Muscle layer of colon (tissue), 2 donors: ENCODE results near the gene GP2.

Source experiments
- H3K27ac ChIP-seq: one replicate; pipeline ENCODE4 v1.7.0; 2013; ENCODE audit warnings: low read depth, mild to moderate bottlenecking, low read length, moderate library complexity
- H3K27me3 ChIP-seq, 2 donors: one replicate each; pipeline ENCODE4 v1.7.0; 2013; ENCODE audit warnings: low read length in 2 of 2, mild to moderate bottlenecking in 2 of 2; ENCODE audit not compliant: insufficient read depth in 2 of 2, control insufficient read depth in 1 of 2
- H3K36me3 ChIP-seq: one replicate; pipeline ENCODE4 v1.7.0; 2013; ENCODE audit warnings: mild to moderate bottlenecking, low read length; ENCODE audit not compliant: insufficient read depth
- H3K4me1 ChIP-seq: one replicate; pipeline ENCODE4 v1.7.0; 2013; ENCODE audit warnings: mild to moderate bottlenecking, low read length; ENCODE audit not compliant: insufficient read depth
- H3K4me3 ChIP-seq, 2 donors: one replicate each; pipeline ENCODE4 v1.7.0; 2013; ENCODE audit warnings: low read length in 2 of 2, low read depth in 1 of 2, mild to moderate bottlenecking in 1 of 2, moderate library complexity in 1 of 2
- H3K9ac ChIP-seq: one replicate; pipeline ENCODE4 v1.7.0; 2013; ENCODE audit warnings: low read length
- H3K9me3 ChIP-seq: one replicate; pipeline ENCODE4 v1.7.0; 2013; ENCODE audit warnings: mild to moderate bottlenecking, low read length
- donor health status: abdominal sarcoma.
- donor health status: Adenocarcinoma of cecum.

The GP2 gene

DNA sequence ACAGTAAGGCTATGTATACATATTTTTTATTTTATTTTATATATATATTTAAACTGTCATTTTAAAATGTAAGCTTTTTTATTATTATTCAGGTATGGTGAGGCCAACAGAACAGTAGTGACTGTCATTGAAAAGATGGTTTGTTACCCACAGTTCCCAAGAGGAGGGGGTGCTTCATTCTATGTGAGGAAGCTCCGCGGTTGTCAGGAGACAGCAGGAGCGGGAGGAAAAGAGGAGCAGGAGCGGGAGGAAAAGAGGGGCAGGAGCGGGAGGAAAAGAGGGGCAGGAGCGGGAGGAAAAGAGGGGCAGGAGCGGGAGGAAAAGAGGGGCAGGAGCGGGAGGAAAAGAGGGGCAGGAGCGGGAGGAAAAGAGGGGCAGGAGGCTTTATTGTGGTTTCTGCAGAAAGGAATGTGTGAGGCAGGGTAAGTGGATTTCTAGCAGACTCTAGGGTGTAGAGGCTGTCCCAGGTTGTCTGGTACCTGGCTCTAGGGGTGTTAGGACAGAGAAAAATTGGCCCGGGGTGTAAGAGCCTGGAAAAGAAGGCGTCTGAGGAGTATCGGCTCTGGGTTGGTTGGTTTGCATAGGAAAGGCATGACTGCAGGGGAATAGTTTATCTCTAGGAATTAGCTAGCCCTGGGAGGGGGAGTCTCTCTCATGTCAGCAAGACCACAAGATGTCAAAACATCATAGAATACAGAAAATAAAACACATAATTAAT, 64.0 kb downstream of the GP2 start:
- Histone ChIP-seq H3K9me3 (no peaks in the 10 kb centered on the region), H3K27me3 (no peaks in the 10 kb centered on the region), H3K36me3 (no peaks in the 10 kb centered on the region), H3K27ac (no peak overlapping the region), H3K9ac (no peak overlapping the region), H3K4me3 (no peak overlapping the region), H3K4me1 (no peaks in the 10 kb centered on the region)

DNA sequence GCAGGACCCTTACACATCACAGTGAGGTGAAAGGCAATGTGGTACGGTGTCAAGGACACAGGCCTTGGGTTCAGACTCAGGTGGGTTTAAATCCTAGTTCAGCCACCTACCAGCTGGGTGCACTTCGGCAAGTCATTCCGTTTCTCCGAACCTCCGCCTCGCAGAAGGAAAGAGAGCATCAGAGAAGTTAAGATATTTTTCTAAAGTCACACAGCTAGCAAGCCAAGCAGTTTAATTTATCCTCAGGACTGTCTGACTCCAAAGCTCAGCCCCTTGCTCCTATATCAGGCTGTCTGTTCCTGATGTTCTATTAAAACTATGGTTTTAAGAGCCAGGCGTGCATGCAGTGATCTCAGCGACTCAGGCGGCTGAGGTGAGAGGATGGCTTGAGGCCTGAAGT, 65.1 kb downstream of the GP2 start:
- Histone ChIP-seq H3K4me3 (no peak overlapping the region), H3K36me3 (no peaks in the 10 kb centered on the region), H3K9ac (no peak overlapping the region), H3K27me3 (no peaks in the 10 kb centered on the region), H3K9me3 (no peaks in the 10 kb centered on the region), H3K27ac (no peak overlapping the region), H3K4me1 (no peaks in the 10 kb centered on the region)

DNA sequence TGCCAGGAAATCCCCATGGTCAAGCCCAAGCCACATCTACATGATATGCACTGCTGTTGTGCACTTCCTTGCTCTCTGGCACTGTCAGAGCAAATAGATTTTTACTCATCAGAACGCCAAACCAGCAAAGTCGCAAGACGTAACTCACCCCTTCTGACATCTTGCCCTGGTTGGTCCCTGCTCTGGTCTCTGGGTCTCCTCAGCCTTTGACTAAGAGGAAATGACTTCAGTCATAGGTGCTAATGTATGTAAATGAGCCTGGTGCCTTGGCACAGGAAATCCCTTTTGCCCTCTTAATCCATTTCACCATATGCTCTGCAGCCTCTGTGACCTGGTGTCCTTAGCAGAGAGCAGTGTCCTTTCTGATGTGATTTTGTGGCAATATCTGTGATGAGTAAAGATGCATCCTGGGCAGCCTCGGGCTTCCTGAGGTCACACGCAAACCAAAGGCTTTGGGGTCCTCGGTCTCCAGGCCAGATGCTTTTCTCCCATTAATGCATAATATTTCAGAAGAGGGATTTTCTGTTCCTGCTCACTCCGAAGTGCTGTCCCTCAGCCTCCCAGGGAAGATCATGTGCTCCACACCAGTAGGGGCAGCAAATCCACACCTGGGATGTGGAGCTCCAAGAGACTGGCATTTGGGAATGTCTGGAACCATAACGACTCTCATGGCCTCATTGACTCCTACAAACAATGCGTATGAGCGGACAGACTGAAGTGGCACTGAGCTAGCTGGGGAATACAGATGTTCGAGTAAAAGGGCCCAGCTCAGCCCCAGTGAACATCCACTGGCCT, 66.9 kb downstream of the GP2 start:
- Histone ChIP-seq H3K9ac (no peak overlapping the region), H3K4me3 (no peak overlapping the region), H3K36me3 (no peaks in the 10 kb centered on the region), H3K9me3 (no peaks in the 10 kb centered on the region), H3K27ac (no peak overlapping the region), H3K27me3 (no peaks in the 10 kb centered on the region), H3K4me1 (no peaks in the 10 kb centered on the region)
